OCI-LY7 (cell line): ENCODE results near the gene HOXC4.
"Not testable (repeated sequence)": the region's sequence is repeated elsewhere in the genome, so short reads cannot be mapped to it uniquely, and the experiment has no call there.

Experiments
- CTCF ChIP-seq: fragments of 200-600 bp; sonication (generic); conservative IDR thresholded peaks from 2 replicates; pipeline ENCODE4 v1.5.1; 2014; ENCODE audit warnings: mild to moderate bottlenecking, antibody characterized with exemption, low read length, moderate library complexity, mixed read lengths
- EZH2phosphoT487 ChIP-seq: fragments of 200-600 bp; sonication (generic); IDR thresholded peaks from 2 replicates; pipeline ENCODE4 v1.6.1; 2018; ENCODE audit warnings: low read depth, borderline replicate concordance, mild to moderate bottlenecking, mixed run types, antibody characterized with exemption, low read length, moderate library complexity, mixed read lengths

GRCh38 chr12:54092943-54093342, 39.3 kb downstream of the HOXC4 start:
- TF ChIP-seq EZH2phosphoT487, CTCF: not testable (repeated sequence)
